ENCODE measurements around the gene PCDHGB3.
"Not testable (repeated sequence)": the region's sequence is repeated elsewhere in the genome, so short reads cannot be mapped to it uniquely, and the experiment has no call there.

The PCDHGB3 gene

GRCh38 chr5:141397756-141398551 is 27.9 kb downstream of the PCDHGB3 start, which contains the start of gene PCDHGB5:
PCDHGB5 (plus strand) TSS chr5:141397947; CDS start chr5:141398128, 181 bp downstream.
- DNase-seq (ENCODE audit: extremely low spot score) = peak; percentile 71
- POLR2A ChIA-PET = not testable (repeated sequence)

DNA sequence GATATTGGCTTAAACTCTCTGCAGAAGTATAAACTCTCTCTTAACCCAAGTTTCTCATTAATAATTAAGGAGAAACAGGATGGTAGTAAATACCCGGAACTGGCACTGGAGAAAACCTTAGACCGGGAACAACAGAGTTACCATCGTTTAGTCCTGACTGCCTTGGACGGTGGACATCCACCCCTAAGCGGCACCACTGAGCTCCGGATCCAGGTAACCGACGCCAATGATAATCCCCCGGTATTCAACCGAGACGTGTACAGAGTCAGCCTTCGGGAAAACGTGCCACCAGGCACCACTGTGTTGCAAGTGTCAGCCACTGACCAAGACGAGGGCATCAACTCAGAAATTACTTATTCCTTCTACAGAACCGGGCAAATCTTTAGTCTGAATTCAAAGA is 28.6 kb downstream of the PCDHGB3 start:
- CTCF ChIA-PET = interaction anchor here (1.0 kb wide), 1 partner anchor 19 kb away, joined by 3 read pairs; the partner anchor contains the start of gene PCDHGB7
- POLR2A ChIA-PET = no interaction called here
- TF ChIP-seq CTCF (IDR thresholded peaks at IDR 0.05; ENCODE audit: control extremely low read depth, extremely low read depth, low read depth, missing control alignments) = no peak
- no peak for DNase-seq (ENCODE audit: extremely low spot score)

More at GRCh38 chr5:141397756-141398551, 27.9 kb downstream of the PCDHGB3 start, which contains the start of gene PCDHGB5:
- peak; percentile 40 for TF ChIP-seq CTCF (IDR thresholded peaks at IDR 0.05; ENCODE audit: control extremely low read depth, extremely low read depth, low read depth, missing control alignments)
- CTCF ChIA-PET = interaction anchor here (0.7 to 2.9 kb wide), 7 partner anchors 10 to 169 kb away, joined by 3 to 15 read pairs (median 5); partner anchors contain the start of genes PCDHGA10, PCDHGA12, PCDHGB6 and PCDHGB7

DNA sequence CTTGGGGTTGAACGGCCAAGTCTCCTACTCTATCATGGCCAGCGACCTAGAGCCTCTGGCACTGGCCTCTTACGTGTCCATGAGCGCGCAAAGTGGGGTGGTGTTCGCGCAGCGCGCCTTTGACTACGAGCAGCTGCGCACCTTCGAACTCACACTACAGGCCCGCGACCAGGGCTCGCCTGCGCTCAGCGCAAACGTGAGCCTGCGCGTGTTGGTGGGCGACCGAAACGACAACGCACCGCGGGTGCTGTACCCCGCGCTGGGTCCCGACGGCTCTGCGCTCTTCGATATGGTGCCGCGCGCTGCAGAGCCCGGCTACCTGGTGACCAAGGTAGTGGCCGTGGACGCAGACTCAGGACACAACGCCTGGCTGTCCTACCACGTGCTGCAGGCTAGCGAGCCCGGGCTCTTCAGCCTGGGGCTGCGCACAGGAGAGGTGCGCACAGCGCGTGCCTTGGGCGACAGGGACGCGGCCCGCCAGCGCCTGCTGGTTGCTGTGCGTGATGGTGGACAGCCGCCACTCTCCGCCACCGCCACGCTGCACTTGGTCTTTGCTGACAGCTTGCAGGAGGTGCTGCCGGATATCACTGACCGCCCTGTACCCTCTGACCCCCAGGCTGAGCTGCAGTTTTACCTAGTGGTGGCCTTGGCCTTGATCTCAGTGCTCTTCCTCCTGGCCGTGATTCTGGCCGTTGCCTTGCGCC is 29.7 kb downstream of the PCDHGB3 start:
- no peak for DNase-seq (ENCODE audit: extremely low spot score)
- POLR2A ChIA-PET = no interaction called here
- TF ChIP-seq CTCF (IDR thresholded peaks at IDR 0.05; ENCODE audit: control extremely low read depth, extremely low read depth, low read depth, missing control alignments) = no peak
- CTCF ChIA-PET = interaction anchor here (0.9 to 1.9 kb wide), 2 partner anchors 21 to 60 kb away, joined by 3 to 6 read pairs; partner anchors contain the start of gene PCDHGA11

DNA sequence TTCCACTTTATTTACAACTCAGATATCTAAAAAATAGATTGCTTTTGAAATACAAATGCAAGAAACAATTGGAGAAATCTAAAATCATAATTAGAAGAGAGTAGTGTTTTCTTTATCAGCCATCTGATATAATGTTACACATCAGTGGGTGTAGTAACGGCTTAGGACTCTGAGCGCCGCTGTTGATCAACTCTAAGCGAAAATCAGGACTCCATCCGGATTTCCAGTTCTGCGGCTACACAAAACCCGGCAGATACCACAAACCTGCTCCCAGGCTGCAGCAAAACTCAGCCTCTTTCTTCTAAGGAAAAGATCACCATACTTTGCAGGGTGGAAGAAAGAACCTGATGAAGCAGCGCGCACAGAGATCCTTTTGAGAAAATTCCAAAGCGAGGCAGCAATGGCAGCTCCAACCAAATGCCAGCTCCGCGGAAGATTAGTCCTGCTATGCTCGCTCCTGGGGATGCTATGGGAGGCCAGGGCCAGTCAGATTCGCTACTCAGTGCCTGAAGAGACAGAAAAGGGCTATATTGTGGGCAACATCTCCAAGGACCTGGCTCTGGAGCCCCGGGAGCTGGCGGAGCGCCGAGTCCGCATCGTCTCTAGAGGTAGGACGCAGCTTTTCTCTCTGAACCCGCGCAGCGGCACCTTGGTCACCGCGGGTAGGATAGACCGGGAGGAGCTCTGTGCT is 32.7 kb downstream of the PCDHGB3 start, which contains the start of gene PCDHGA9:
Gene PCDHGA9 (plus strand): TSS at position 226 of the 691 bp plus-strand sequence. CDS start 175 bp downstream, at position 401.
- peak; percentile 15 for TF ChIP-seq CTCF (IDR thresholded peaks at IDR 0.05; ENCODE audit: control extremely low read depth, extremely low read depth, low read depth, missing control alignments)
- no peak for DNase-seq (ENCODE audit: extremely low spot score)
- ChIA-PET POLR2A (no interaction called here), CTCF (interaction anchor here (1.4 to 1.5 kb wide), 3 partner anchors 15 to 165 kb away, joined by 3 to 6 read pairs (median 3); partner anchors contain the start of gene PCDHGB7)

DNA sequence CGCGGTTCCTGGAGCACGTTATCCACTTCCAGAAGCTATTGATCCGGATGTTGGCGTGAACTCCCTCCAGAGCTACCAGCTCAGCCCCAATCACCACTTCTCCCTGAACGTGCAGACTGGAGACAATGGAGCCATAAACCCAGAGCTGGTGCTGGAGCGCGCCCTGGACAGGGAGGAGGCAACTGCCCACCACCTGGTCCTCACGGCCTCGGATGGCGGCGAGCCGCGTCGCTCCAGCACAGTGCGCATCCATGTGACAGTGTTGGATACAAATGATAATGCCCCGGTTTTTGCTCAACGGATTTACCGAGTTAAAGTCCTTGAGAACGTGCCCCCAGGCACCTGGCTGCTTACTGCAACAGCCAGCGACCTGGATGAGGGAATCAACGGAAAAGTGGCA is 33.3 kb downstream of the PCDHGB3 start:
- ChIA-PET CTCF (interaction anchor here (1.4 to 1.5 kb wide), 3 partner anchors 14 to 164 kb away, joined by 3 to 6 read pairs (median 3); partner anchors contain the start of gene PCDHGB7), POLR2A (no interaction called here)
- no peak for DNase-seq (ENCODE audit: extremely low spot score)
- TF ChIP-seq CTCF (IDR thresholded peaks at IDR 0.05; ENCODE audit: control extremely low read depth, extremely low read depth, low read depth, missing control alignments) = no peak

Measured in GM10248 (cell line).